Measurements from ENCODE around the gene PERM1. TPM values are rescaled to one million over a fixed set of nuclear protein-coding genes. Genes with fewer than 3 reads are reported as not detected.

PERM1 gene
- polyA plus RNA-seq, 1 donor (not counting 4 experiments of a cell fraction or from before 2014, with no cell fraction given) = not detected

DNA sequence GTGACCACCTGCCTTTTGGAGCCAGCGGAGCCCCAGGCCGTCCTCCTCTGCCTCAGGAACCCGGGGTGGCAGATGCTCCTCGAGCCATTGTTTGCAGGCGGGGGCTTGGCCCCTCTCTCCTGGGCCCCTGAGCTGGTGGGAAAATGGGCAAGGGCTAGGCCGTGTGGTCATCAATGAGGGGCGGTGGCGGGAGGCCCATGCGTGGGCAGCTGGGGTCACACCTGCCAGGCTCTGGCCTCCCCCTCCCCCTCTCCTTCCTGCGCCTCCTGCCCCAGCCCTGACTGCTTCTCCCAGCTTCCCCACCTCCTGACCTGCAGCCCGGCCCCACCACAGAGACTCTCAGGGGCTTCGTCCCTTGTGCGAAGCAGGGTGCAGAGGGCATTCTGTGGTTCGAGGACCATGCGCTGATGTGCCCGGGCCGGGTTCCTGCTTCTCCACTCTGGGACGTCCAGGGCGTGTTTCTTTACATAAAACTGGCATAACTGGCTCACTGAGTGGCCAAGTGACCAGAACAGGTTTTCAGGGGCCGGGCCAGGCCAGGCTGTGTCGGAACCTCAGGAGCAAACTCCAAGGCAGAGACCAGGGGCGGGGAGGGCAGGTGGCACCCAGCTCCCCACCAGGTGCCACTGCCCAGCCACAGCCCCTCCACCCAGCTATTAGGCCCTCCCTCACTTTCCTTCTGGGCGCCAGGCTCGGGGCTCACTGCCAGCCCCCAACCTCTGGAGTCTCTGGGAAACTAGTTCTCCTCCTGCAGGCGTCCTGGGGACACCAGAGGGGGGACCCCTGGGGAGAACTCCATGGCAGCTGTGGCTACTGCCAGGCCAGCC, 48.9 kb downstream of the PERM1 start:
- Histone ChIP-seq H3K9ac (ENCODE audit: control insufficient read depth, extremely low read depth, insufficient read depth, low read length) (no peak overlapping the region), H3K4me2 (ENCODE audit: control insufficient read depth, extremely low read depth, insufficient read depth, low read depth, low read length) (no peak overlapping the region), H3K27ac (ENCODE audit: control insufficient read depth, insufficient read depth, low read length) (no peak overlapping the region), H3K36me3 (ENCODE audit: control insufficient read depth in 2 of 2, extremely low read depth in 1 of 2, insufficient read depth in 2 of 2, low read length in 2 of 2) (no peaks in the 10 kb centered on the region), H3K4me1 (ENCODE audit: control insufficient read depth, extremely low read depth, insufficient read depth, low read length) (no peaks in the 10 kb centered on the region), H3K79me2 (ENCODE audit: control insufficient read depth, insufficient read depth, low read length) (no peaks in the 10 kb centered on the region), H3K9me1 (ENCODE audit: control insufficient read depth, extremely low read depth, insufficient read depth, low read length) (no peaks in the 10 kb centered on the region), H3K9me3 (ENCODE audit: control insufficient read depth, low read depth, low read length) (no peaks in the 10 kb centered on the region), H2AFZ (ENCODE audit: control insufficient read depth, low read length) (no peak overlapping the region), H4K20me1 (ENCODE audit: control insufficient read depth, extremely low read depth, insufficient read depth, low read length) (no peaks in the 10 kb centered on the region), H3K27me3 (ENCODE audit: control insufficient read depth, extremely low read depth, insufficient read depth, low read length) (peaks cover 81% of the 10 kb centered on the region), H3K4me3 (ENCODE audit: control insufficient read depth in 2 of 3, extremely low read depth in 1 of 3, insufficient read depth in 2 of 3, low read depth in 1 of 3, low read length in 3 of 3) (no peak overlapping the region)
- dilution Hi-C loops (cut with MboI; ENCODE audit: extremely low pct_ligation_motif_present, low sequenced_read_pairs) = no loop called here
- TF ChIP-seq, protein P1, sequence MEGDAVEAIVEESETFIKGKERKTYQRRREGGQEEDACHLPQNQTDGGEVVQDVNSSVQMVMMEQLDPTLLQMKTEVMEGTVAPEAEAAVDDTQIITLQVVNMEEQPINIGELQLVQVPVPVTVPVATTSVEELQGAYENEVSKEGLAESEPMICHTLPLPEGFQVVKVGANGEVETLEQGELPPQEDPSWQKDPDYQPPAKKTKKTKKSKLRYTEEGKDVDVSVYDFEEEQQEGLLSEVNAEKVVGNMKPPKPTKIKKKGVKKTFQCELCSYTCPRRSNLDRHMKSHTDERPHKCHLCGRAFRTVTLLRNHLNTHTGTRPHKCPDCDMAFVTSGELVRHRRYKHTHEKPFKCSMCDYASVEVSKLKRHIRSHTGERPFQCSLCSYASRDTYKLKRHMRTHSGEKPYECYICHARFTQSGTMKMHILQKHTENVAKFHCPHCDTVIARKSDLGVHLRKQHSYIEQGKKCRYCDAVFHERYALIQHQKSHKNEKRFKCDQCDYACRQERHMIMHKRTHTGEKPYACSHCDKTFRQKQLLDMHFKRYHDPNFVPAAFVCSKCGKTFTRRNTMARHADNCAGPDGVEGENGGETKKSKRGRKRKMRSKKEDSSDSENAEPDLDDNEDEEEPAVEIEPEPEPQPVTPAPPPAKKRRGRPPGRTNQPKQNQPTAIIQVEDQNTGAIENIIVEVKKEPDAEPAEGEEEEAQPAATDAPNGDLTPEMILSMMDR (optimal IDR thresholded peaks at IDR 0.05 in 1 of 3, IDR thresholded peaks at IDR 0.05 in 1 of 3, conservative IDR thresholded peaks at IDR 0.05 in 1 of 3; ENCODE audit: extremely low read depth in 1 of 3, insufficient read depth in 2 of 3, low read length in 3 of 3) = no peak
- TF ChIP-seq EZH2 (IDR thresholded peaks at IDR 0.05; ENCODE audit: low read length) = no peak
- DNase-seq (ENCODE audit: low read depth, low spot score) (no peak), FAIRE-seq (no peak)

DNA sequence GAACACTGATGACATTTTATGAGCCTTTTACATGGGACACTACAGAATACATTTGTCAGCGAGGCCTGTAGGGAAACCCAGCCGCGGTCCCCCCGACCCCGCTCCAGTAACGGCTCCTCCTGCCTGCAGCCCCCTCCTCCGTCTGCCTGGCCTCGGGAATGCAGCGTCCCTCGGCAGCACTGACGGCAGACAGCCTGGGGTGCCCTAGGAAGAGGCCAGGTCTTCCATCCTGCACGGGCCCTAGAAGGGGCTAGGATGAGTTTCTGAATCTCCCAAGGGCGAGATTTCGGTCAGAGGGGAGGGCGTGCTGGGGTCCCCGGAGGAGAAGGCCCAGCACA, 49.8 kb downstream of the PERM1 start:
- no peak overlapping the region for H3K4me3 ChIP-seq (ENCODE audit: control insufficient read depth in 2 of 3, extremely low read depth in 1 of 3, insufficient read depth in 2 of 3, low read depth in 1 of 3, low read length in 3 of 3)
- no peak overlapping the region for H2AFZ ChIP-seq (ENCODE audit: control insufficient read depth, low read length)
- no peak for FAIRE-seq
- no peak overlapping the region for H3K27ac ChIP-seq (ENCODE audit: control insufficient read depth, insufficient read depth, low read length)
- no peaks in the 10 kb centered on the region for H3K79me2 ChIP-seq (ENCODE audit: control insufficient read depth, insufficient read depth, low read length)
- H3K9me1 ChIP-seq (ENCODE audit: control insufficient read depth, extremely low read depth, insufficient read depth, low read length) = no peaks in the 10 kb centered on the region
- TF ChIP-seq EZH2 (IDR thresholded peaks at IDR 0.05; ENCODE audit: low read length) = no peak
- TF ChIP-seq, protein P1 (optimal IDR thresholded peaks at IDR 0.05 in 1 of 3, IDR thresholded peaks at IDR 0.05 in 1 of 3, conservative IDR thresholded peaks at IDR 0.05 in 1 of 3; ENCODE audit: extremely low read depth in 1 of 3, insufficient read depth in 2 of 3, low read length in 3 of 3) = no peak
- H3K9me3 ChIP-seq (ENCODE audit: control insufficient read depth, low read depth, low read length) = no peaks in the 10 kb centered on the region
- no peak overlapping the region for H3K9ac ChIP-seq (ENCODE audit: control insufficient read depth, extremely low read depth, insufficient read depth, low read length)
- H3K36me3 ChIP-seq (ENCODE audit: control insufficient read depth in 2 of 2, extremely low read depth in 1 of 2, insufficient read depth in 2 of 2, low read length in 2 of 2) = no peaks in the 10 kb centered on the region
- no peak for DNase-seq (ENCODE audit: low read depth, low spot score)
- peaks cover 89% of the 10 kb centered on the region for H3K27me3 ChIP-seq (ENCODE audit: control insufficient read depth, extremely low read depth, insufficient read depth, low read length)
- peaks cover 2% of the 10 kb centered on the region for H4K20me1 ChIP-seq (ENCODE audit: control insufficient read depth, extremely low read depth, insufficient read depth, low read length)
- H3K4me2 ChIP-seq (ENCODE audit: control insufficient read depth, extremely low read depth, insufficient read depth, low read depth, low read length) = no peak overlapping the region
- dilution Hi-C loops (cut with MboI; ENCODE audit: extremely low pct_ligation_motif_present, low sequenced_read_pairs) = no loop called here
- no peaks in the 10 kb centered on the region for H3K4me1 ChIP-seq (ENCODE audit: control insufficient read depth, extremely low read depth, insufficient read depth, low read length)

Measured in keratinocyte (primary cell).